DND-41 (cell line): ENCODE results near the gene BMP7.

Source experiments
- CTCF ChIP-seq: IDR thresholded peaks from 2 replicates; pipeline ENCODE4 v1.5.1; 2012; ENCODE audit warnings: borderline replicate concordance, low read length, moderate library complexity, mild to moderate bottlenecking; ENCODE audit not compliant: poor library complexity, severe bottlenecking; ENCODE audit errors: extremely low read depth
- EZH2 ChIP-seq: IDR thresholded peaks from 3 replicates; pipeline ENCODE4 v1.6.1; 2012; ENCODE audit warnings: borderline replicate concordance, low read depth, mild to moderate bottlenecking, moderate library complexity, low read length, inconsistent platforms; ENCODE audit not compliant: severe bottlenecking

- no peak for TF ChIP-seq CTCF
- TF ChIP-seq EZH2 = no peak
Observed at GRCh38 chr20:57293995-57294394, 27.6 kb upstream of the BMP7 start.
